HG02610 (cell line): ENCODE results near the gene ALX1.
"Not testable (repeated sequence)": the region's sequence is repeated elsewhere in the genome, so short reads cannot be mapped to it uniquely, and the experiment has no call there.

ENCODE experiments used
- ATAC-seq: cut with Tn5 transposase; IDR thresholded peaks from one replicate; pipeline ENCODE4 v1.9.1; 2021; ENCODE audit warnings: mild to moderate bottlenecking, moderate library complexity; ENCODE audit not compliant: unreplicated experiment

The ALX1 gene

GRCh38 chr12:85299053-85299452 is 19.0 kb downstream of the ALX1 start:
- ATAC-seq: no peak

GRCh38 chr12:85301051-85301450 is 21.0 kb downstream of the ALX1 start:
- no peak for ATAC-seq

DNA sequence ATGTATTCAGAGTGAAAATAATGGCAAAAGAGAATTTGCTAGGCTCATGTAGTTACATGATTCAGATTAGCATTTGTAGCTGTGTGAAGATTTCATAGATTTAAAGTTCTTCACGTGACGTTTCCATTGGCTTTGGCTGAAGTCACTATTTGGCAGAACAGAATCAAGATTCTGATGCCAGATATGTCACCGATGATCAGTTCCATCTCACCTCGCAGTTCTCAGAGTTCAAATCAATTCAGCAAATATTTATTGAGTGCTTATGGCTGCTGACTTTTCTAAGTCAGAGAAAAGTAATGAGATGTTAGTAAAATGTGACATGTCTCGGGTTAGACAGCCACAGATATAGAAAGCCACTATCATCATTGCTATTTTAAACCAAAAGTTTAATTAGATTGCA is 28.4 kb downstream of the ALX1 start:
- no peak for ATAC-seq

GRCh38 chr12:85309125-85309566 is 29.1 kb downstream of the ALX1 start:
- ATAC-seq: no peak

GRCh38 chr12:85310025-85310424 is 30.0 kb downstream of the ALX1 start:
- ATAC-seq: no peak

- no peak for ATAC-seq
These were observed 30.5 kb downstream of the ALX1 start for GRCh38 chr12:85310456-85311076.

GRCh38 chr12:85317866-85318636 is 38.0 kb downstream of the ALX1 start:
- ATAC-seq: not testable (repeated sequence)

- no peak for ATAC-seq
These were observed 42.7 kb downstream of the ALX1 start for GRCh38 chr12:85322715-85323114.

GRCh38 chr12:85325442-85325841 is 45.4 kb downstream of the ALX1 start:
- no peak for ATAC-seq

DNA sequence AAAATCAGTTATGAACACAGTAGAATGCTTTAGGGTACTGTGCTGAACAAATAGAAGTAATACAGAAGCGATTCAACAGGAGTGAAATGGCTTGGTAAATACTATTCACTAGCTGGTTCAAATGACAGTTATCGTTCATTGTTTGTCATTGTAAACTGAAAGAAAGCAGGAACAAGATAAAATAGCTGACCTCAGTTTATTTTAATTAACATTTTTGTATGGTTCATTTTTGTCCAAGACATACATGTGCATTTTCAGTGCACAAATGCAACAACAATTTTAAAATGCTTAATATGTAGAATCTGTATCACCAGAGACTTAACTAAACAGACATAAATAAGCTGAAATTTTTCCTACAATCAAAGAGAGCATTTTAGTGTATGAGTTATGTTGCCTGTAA is 49.9 kb downstream of the ALX1 start:
- no peak for ATAC-seq

- no peak for ATAC-seq
These were observed 68.8 kb downstream of the ALX1 start for GRCh38 chr12:85348779-85349178.

DNA sequence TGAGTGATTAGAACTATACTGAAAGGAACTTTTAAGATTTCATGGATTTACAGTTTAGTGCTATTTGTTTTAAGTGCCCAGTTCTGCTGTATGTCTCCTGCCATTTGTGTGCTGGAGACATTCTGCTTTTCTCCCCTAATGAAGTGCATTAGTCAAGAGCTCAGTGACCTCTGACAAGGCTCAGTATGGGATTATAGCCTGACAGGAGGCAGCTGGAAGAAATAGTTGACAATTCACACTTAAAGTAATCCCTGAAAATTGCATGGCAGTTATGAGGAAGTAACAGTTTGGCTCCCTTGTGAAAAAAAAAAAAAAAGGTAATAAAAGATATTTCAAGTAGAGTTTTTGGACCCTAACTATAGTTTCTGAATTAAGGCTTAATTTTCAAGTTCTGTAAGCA is 70.3 kb downstream of the ALX1 start:
- ATAC-seq: no peak
